Measurements from ENCODE around the gene TLR8. TPM values are rescaled to one million over a fixed set of nuclear protein-coding genes. Genes with fewer than 3 reads are reported as not detected.

Gene TLR8
- total RNA-seq, 1 donor: not detected

DNA sequence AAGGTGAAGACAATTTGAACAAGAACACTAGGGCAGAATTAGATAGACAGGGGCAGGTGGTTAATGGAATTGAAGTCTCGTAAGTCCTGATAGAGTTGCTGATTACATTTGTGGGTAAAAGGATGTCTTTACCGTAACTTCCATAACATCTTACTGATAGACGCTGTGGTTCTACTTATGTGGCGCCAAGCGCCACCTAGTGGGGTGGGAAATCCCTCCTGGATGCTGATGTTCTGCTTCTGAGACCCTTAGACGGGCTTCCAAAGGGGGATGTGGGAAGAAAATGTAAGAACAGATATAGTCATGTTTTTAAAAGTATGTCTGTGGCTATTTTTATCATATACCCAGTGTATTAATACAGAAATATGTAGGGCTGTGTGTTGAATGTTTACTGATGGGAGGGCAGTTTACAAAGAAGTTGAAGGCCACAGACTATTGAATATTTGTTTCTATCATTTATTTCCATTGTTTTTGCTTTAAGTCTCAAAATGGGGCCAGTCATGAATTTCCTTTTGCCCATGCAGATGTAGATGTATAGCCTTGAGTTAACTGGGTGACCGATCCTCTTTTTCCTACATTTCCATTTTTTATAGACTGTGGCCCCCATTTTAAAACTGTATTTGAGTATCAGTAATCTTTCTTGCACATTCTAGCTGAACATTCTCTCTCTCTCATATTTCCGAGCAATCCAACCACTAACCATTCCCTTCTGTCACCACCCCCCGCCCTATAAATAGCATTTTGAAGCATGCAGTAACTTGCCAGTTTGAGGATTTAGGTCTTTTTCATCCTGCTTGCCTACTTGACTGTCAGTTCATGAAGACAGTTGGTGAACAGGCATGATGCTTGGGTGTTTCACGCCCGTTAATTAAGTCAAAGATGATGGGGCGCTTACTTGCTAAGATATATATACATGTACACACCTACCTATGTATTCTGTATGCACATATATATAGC, 12.1 kb upstream of the TLR8 start:
- peak; percentile 37 for DNase-seq (ENCODE audit: low read depth)
- TF ChIP-seq CTCF (IDR thresholded peaks at IDR 0.05; ENCODE audit: insufficient read depth, low read length): peak; percentile 79
- no peak overlapping the region for H3K4me3 ChIP-seq (ENCODE audit: low read depth, low read length)

GRCh38 chrX:12895866-12896265, 10.6 kb upstream of the TLR8 start:
- peak; percentile 46 for DNase-seq (ENCODE audit: low read depth)
- no peak for TF ChIP-seq CTCF (IDR thresholded peaks at IDR 0.05; ENCODE audit: insufficient read depth, low read length)
- no peak overlapping the region for H3K4me3 ChIP-seq (ENCODE audit: low read depth, low read length)

DNA sequence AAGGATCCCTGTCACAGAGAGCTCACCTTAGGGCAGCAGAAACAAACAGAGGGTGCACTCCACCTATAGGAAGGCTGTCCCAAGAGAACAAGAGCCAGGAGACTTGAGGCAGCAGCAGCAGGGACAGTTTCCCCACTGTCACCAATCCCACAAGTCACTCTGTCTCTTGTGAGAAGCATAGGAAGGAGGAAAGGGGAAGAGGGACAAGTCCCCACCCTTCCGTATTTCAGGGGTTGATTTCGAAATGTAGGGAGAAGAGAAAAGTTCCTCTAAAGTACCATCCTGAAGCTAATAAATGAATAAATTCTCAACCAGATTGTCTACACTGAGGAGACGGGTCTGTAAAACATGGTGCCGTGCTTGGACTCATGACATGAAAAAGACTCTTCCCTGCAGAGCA, 9.5 kb upstream of the TLR8 start:
- TF ChIP-seq CTCF (IDR thresholded peaks at IDR 0.05; ENCODE audit: insufficient read depth, low read length): no peak
- no peak for DNase-seq (ENCODE audit: low read depth)
- H3K4me3 ChIP-seq (ENCODE audit: low read depth, low read length): no peak overlapping the region

- no peak for TF ChIP-seq CTCF (IDR thresholded peaks at IDR 0.05; ENCODE audit: insufficient read depth, low read length)
- no peak overlapping the region for H3K4me3 ChIP-seq (ENCODE audit: low read depth, low read length)
- DNase-seq (ENCODE audit: low read depth): no peak
Measured at GRCh38 chrX:12898073-12898472, 8.3 kb upstream of the TLR8 start.

DNA sequence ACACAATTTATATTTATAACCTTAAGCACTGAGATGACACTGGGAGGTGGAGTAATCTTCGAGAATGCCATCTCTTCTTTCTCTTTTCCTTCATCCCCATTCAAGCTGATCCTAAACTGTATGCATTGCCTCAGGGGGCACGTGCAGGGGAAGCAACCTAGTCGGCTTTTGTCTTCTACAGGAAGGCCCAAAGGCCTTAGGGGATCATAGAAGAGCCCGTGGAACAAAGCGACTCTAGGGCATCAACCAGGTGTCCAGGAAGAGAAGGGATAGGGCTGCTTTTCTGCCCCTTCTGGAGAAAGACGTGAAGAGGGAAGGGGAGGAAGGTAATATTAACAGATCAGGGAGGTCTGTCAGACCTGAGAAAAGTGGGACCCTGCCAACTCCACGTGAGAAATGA, 6.9 kb upstream of the TLR8 start:
- H3K4me3 ChIP-seq (ENCODE audit: low read depth, low read length): no peak overlapping the region
- TF ChIP-seq CTCF (IDR thresholded peaks at IDR 0.05; ENCODE audit: insufficient read depth, low read length): no peak
- DNase-seq (ENCODE audit: low read depth): no peak

DNA sequence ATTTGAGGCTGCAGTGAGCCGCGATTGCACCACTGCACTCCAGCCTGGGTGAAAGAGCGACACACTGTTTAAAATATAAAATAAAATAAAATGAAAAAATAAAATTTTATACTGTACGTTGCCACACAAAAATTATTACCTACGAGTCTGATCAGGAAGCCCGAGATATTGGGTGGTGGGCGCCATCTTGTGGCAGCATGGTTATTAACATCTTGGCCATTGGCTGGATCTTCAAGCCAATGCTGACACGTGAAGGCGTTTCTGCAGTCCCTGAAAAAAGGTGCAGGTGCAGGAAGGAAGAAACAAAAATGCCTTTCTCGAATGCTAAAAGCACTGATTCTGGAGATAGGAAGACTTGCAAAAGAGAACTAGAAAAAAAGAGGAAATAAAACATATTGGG, 4.9 kb upstream of the TLR8 start:
- no peak overlapping the region for H3K4me3 ChIP-seq (ENCODE audit: low read depth, low read length)
- TF ChIP-seq CTCF (IDR thresholded peaks at IDR 0.05; ENCODE audit: insufficient read depth, low read length): peak; percentile 68
- peak; percentile 53 for DNase-seq (ENCODE audit: low read depth)
